Midbrain (tissue), 1 donor: Measurements from ENCODE around the gene DUOXA2.

Experiments
- DNase-seq: peaks from one replicate; lab custom pipeline; 2025; lab: John Stamatoyannopoulos, UW

The DUOXA2 gene

DNA sequence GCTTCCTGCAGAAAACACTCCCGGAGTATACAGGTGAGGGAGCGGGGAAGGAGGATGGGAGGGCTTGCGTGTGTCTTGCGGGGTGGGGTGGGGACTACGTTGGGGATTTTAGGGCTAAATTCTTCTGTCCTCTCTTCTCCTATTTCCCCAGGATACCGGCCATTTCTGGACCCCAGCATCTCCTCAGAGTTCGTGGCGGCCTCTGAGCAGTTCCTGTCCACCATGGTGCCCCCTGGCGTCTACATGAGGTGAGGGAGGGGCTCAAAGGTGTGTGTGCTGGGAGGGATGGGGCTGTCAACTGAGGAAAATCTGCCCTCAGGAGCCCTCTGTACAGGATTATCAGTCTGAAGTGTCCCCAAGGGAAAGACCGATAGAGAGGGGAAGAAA lies 22.2 kb downstream of the DUOXA2 start:
- DNase-seq, result no peak

DNA sequence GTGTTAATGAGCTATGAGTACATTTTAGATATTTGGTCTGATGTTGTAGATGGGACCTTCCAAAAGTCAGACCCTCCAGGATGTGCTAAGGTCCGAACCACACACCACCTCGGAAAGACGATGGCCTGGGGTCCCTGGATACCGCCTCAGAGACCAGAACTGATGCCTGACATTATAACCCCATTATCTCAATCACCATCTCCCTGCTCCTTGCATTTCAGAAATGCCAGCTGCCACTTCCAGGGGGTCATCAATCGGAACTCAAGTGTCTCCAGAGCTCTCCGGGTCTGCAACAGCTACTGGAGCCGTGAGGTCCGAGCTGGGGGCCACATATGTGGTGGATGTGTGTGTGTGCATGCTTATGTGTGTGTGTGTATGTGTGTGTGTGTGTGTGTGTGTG lies 23.6 kb downstream of the DUOXA2 start:
- DNase-seq, result no peak

DNA sequence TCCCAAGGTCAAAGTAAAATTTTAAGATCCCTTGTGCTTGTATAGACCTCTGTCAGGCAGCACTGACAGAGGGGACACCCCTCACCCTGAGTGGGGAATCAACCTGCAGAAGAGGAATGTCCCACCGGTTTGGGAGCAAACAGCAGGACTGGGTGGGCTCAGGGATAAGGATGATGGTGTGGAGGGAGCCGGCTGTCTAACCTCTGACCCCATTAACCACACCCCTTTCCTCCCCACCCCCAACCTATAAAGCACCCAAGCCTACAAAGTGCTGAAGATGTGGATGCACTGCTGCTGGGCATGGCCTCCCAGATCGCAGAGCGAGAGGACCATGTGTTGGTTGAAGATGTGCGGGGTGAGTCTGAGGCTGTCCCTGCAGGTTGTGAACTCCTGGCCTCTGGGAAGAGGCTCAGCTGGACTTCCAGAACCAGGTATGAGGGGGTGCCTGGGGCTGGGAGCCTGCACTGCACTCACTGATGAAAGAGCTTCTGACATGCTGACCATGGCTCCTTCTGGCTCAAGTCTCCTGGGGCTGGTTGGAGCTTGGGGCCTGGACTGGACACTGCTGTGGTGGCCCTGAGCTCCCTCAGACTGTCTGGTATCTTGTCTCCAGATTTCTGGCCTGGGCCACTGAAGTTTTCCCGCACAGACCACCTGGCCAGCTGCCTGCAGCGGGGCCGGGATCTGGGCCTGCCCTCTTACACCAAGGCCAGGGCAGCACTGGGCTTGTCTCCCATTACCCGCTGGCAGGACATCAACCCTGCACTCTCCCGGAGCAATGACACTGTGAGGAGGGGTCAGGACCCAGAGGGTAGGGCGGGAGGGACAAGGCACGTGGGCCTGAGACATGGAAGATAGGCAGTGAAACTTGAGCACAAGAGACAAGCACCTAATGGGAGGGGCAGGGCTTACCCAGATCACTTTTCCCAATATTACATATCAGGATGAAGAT lies 25.0 kb downstream of the DUOXA2 start:
- DNase-seq, result no peak

DNA sequence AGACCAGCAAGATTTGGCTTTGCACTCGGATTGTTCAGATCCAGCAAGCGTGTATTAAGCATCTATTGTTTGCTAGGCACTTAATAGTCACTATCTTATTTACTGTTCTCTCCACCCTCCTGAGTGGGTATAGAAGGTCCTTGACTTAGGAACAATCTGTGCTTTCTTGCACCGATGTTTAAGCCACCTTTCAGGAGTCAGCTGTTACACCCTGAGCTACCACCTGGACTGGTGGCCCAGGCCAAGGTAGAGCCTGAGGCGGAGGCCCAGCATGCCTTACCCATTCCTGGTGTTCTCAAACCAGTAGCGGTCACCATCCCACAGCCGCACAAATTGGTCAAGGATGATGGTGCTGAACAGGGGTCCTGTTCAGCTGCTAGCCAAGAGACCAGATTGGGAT lies 25.6 kb downstream of the DUOXA2 start:
- DNase-seq, result no peak

DNA sequence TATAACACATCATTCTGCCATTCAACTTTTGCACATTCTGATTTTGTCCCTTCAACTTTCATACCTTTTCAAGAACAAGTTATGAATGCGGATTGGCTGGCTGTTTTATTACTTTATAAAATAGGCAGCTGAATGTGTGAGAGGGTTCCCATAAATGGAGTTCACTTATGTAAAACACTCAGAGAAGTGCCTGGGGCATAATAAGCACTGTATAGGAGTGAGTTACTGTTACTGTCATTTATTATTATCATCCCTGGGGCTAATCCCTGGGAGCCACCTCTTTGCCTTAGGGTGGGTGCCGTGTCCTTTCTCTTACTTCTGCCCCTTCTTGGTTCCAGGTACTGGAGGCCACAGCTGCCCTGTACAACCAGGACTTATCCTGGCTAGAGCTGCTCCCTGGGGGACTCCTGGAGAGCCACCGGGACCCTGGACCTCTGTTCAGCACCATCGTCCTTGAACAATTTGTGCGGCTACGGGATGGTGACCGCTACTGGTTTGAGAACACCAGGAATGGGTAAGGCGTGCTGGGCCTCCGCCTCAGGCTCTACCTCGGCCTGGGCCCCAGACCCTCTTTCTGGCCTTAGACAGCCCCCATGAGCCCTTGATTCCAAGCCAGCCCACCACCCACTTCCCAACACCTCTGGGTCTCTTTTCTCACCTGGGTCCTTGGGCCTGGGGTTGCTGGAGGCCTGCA lies 26.6 kb downstream of the DUOXA2 start:
- DNase-seq, result no peak

DNA sequence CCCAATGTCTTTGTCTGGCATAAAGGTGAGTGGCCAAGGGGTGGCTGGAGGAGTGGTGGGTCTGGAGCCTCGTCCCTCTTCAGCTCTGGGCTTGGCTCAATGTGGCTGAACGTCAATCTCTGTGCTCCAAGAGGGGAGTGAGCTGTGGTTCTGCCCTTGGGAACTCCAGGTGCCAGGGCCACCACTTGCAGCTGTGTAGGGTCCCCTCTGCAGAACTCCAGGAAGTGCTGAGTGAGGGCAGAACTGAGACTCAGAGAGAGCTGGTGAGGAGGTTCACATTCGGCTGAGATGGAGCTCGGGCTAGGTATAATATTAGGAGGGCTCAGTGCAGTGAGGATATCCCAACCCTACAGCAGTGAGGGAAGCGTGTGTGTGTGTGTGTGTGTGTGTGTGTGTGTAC lies 27.3 kb downstream of the DUOXA2 start:
- no peak for DNase-seq

DNA sequence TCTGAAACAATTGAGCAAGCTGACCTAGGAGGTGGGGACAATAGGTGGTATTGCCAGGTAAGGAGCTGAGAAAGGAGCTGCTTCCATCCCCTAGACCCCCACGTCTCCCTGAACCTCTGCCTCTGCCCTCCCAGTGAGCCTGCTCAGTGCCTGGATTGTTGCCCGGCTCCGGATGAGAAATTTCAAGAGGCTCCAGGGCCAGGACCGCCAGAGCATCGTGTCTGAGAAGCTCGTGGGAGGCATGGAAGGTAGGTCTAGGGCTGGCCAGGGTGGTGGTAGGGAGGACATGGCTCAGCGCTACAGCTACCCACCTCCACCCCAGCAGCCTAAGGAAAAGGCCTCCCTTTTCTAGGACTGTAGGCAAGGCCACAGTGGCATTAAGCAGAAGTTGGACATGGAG lies 28.9 kb downstream of the DUOXA2 start:
- DNase-seq, result no peak

DNA sequence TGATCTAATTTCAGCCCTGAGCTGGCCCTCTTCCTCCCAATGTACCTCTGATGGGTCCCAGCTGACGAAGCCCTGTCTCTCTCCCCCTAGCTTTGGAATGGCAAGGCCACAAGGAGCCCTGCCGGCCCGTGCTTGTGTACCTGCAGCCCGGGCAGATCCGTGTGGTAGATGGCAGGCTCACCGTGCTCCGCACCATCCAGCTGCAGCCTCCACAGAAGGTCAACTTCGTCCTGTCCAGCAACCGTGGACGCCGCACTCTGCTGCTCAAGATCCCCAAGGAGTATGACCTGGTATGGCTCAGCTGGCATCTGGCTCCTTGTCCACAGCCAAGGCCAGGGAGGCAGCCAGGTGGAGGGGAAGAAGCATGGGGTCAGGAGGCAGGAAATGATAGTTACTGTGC lies 29.8 kb downstream of the DUOXA2 start:
- no peak for DNase-seq

DNA sequence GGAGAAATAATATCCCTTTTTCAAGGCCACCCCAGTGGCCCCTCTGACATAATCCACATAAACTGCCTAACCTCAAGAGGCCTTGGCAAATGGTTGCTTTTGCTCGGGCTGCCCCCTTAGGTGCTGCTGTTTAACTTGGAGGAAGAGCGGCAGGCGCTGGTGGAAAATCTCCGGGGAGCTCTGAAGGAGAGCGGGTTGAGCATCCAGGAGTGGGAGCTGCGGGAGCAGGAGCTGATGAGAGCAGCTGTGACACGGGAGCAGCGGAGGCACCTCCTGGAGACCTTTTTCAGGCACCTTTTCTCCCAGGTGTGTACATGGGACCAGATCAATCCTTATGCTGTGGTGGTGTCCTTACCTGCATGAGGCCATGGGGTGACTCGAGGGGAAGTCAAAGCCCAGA lies 30.6 kb downstream of the DUOXA2 start:
- DNase-seq, result no peak

DNA sequence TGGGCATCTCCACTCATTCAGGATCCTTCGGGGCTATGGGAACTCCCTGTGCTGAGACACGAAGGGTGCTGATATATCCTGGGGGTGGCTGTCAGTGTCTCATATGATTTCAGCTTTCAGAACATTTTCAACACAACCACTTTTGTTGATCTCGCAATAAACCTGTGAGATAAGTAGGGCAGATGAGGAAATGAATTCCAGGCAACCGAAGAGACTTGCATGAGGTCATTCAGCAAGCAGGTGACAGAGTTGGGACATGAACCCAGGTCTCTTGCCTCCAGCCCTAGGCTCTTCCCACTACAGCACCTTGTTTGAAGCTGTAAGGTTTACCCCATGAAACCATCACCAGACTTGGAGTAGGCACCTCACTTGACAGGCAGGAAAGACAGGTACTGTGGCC lies 32.3 kb downstream of the DUOXA2 start:
- no peak for DNase-seq

DNA sequence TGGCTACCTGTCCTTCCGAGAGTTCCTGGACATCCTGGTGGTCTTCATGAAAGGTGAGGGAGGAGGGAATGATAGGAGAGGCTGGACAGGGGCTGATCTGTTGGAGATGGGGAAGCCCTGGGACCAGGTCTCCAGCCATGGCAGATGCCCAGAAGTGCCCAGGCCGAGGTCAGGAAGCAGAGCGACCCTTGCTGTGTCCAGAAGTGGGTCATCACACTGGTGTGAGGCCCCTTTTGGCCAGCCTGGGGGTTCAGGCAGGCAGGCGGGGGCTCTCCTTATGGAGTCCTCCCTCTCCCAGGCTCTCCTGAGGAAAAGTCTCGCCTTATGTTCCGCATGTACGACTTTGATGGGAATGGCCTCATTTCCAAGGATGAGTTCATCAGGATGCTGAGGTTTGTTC lies 33.5 kb downstream of the DUOXA2 start:
- no peak for DNase-seq

DNA sequence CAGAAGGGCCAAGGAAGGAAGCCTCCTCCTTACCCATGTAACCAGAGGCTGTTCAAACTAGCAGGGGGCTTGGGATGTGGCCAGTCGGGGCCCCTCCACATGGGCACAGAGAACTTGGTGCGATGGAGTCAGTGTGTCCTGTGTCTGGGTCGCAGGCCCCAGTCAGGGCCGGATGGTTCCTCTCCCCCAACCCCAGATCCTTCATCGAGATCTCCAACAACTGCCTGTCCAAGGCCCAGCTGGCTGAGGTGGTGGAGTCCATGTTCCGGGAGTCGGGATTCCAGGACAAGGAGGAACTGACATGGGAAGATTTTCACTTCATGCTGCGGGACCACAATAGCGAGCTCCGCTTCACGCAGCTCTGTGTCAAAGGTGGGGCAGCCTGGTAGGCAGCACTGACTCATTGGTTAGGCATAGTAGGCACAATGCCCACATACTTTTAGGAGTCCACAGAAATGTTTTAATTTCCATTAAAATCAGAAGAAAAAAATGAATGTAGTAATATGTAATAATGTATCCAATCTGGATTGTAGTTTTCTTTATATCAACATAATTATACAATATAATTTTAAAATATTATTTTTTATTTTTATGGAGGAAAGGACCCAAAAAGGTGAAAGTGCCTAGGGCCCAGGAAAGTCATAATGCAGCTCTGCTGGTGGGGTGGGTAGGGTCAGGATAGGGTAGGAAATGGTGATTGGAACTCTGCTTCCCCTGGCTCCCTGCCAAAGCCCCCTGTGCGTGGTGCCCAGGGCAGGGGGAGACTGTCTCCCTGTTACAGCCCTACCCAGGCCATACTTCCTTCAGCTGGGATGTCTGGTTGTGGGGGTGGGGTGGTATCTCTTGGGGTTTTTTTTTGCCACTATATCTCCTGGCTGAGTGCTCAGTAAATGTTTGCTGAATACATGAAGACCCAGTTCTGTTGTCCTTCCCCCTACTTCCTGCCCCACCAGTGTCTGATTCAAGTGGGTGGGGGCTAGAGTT lies 34.2 kb downstream of the DUOXA2 start:
- DNase-seq, result no peak

DNA sequence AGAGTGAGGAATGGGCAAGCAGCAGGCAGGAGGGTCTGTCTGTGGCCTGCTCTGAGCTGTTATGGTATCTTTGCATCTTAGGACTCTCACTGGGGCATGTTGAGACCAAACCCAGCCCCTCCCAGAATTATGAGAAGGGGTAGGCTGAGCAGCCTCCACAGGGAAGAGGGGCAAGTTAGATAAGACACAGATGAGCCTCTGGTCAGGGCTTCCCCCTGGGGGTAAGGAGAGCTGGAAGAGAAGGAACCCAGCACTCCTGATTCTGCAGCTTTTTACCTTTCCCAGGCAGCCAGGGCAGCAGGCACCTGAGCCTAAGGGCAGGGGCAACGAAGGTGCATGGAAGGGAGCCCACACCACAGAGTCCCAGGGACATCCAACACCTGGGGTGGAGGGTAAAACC lies 34.9 kb downstream of the DUOXA2 start:
- no peak for DNase-seq

DNA sequence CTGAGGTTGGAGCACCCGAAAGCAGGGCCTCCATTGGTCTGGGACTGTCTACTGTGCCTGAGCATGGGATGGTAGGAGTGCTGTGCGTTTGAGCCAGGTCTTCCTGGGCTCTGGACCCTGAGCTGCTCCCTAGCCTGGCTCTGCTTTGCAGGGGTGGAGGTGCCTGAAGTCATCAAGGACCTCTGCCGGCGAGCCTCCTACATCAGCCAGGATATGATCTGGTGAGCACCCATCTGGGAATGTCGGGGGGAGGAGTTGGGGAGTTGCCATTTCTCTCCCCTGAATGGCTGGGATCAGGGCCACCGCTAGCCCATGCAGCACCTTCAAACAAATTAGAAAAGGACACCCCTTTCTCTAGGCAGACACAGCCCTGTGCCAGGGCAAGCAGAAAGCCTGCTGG lies 36.4 kb downstream of the DUOXA2 start:
- DNase-seq, result no peak

DNA sequence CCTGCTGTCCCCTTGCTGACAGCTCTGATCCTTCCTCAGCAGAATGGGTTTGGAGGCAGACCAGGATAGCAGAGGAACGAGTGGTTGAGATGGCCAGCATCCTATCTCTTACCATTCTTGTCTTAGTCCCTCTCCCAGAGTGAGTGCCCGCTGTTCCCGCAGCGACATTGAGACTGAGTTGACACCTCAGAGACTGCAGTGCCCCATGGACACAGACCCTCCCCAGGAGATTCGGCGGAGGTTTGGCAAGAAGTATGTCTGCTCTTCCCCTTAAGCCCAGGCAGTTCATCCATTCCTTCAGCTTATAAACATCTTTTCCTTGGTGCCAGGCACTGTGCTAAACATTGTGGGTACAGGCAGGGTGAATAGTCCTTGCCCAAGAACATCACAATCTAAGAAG lies 36.9 kb downstream of the DUOXA2 start:
- no peak for DNase-seq

DNA sequence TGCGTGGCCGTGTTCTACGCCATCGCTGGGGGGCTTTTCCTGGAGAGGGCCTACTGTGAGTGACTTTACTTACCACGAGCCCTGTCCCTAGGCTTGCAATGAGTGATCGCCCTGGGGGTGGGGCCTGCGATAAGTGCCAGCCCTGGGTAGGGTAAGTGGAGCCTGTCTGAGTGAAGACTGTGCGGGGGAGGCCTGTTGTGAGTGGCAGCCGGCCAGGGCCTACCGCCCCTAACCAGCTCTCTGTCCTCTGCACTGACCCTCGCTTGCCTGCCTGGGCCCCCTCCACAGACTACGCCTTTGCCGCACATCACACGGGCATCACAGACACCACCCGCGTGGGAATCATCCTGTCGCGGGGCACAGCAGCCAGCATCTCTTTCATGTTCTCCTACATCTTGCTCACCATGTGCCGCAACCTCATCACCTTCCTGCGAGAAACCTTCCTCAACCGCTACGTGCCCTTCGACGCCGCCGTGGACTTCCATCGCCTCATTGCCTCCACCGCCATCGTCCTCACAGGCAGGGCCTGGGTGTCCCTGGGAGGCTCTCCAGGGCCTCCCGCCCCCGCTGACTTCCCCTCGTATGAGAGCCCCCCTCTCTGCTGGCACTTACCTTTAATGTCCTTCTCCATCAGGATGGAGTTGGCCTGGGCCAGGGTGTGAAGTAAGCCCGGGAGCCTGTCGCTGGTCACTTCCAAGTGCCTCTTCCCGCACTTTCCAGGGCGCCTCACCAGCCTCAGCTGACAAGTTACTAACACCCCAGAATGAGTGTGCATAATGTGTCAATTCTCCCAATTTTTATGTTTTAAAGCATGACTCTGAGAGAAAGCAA lies 38.1 kb downstream of the DUOXA2 start:
- DNase-seq, result no peak

DNA sequence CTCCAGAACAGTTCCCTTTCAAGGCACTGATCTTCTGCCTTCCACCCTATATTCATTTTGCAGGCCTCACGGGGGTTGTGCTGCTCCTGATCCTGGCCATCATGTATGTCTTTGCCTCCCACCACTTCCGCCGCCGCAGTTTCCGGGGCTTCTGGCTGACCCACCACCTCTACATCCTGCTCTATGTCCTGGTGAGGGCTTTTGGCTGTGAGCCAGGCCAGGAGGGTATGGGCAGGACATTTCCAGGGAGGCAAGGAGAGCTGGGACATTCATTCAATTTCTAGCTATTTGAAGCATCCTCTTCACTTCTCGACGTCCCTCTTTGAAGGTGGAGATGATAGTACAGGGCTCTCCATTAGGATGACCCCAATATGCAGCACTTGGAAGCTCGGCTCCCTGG lies 41.6 kb downstream of the DUOXA2 start:
- no peak for DNase-seq

DNA sequence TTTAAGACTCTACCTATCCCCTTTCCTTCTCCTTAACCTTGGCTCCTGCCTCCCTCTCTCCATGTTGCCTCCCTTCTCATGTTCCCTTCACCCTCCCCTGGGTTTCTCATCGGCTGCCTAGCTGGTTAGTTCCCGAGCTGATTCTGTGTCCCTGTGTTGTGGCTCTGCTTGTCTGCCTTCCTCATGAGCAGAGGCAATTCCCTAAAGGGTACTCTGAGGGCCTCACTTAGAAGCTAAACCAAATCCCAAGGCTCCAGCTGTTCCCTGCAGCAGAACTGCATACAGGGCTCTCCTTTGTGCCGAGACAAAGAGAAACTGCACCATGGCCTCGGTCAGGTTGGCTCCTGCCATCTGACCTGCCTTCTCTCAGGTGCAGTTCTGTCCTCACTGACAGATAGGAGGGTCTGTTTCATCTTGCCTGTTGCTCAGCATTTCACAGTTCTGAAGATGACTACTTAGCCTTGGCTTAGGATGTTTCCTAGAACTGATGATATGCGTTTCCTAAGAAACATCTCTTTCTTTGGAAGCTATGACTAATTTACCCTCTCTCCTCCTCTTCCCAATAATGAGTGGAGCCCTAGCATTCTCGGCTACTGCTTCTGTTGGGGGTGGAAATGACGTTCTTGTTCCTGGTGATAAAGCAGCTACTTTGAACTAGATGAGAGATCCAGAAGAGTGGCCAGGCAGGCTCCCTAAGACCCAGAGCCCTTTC lies 42.8 kb downstream of the DUOXA2 start:
- no peak for DNase-seq

DNA sequence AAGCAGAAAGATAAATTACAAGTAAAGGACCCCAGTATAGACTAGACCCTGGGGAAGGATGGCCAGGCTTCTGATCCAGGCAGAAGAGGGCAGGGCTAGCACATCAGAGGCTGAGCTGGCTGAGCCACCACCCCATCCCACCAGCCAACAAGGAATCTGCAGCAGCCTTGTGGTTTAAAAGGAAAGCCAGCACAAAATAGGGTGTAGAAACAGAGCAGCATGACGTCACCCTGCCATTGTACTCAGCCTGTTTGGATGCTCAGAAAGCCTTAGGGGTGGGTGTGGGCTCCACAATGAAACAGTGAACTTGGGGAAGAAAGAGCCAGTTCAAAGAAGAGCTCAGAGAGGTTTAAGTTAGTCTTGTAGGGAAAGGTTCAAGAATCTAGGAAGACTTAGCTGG lies 43.8 kb downstream of the DUOXA2 start:
- DNase-seq, result peak; percentile 60

DNA sequence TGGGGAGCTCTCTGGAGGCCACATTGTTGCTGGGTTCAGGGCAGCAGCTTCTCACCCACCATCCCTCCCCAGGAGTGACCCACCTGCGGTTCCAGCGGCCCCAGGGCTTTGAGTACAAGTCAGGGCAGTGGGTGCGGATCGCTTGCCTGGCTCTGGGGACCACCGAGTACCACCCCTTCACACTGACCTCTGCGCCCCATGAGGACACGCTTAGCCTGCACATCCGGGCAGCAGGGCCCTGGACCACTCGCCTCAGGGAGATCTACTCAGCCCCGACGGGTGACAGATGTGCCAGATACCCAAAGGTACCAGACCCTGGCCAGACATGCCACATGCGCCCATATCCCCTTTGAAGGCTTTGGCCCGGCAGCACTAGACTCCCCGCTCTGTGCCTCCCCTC lies 47.5 kb downstream of the DUOXA2 start:
- no peak for DNase-seq
